Measurements from ENCODE around the gene CMYA5. TPM values are rescaled to one million over a fixed set of nuclear protein-coding genes. Genes with fewer than 3 reads are reported as not detected.

Gene CMYA5
- total and polyA plus RNA-seq, 2 donors, result 4.3 to 25.4 TPM

DNA sequence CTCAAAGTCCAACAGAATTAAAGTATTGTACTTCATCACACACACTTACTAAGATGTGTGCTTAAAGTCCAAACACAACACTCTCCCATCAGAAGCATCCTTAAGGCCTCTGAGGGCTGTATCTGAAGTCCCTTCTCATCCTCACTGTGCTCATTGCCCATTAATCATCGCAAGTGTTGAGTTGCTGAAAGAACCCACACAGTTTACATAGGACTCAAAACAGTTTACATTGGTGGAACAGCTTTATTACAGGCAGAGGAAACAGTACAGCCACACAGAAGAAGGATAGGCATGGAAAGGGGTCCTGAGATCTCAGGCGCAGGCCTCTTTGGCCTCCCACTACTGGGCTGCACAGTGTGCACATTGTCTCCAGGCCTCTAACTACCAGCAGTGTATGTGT lies 113.4 kb downstream of the CMYA5 start:
- no peaks in the 10 kb centered on the region for H3K36me3 ChIP-seq (ENCODE audit: insufficient read depth)
- no peaks in the 10 kb centered on the region for H3K4me1 ChIP-seq (ENCODE audit: insufficient read depth)
- WGBS, result 70% methylated on average over 2 of the region's 2 CpGs
- DNase-seq (ENCODE audit: extremely low spot score), result no peak
- no peak overlapping the region for H3K4me3 ChIP-seq (ENCODE audit: low read depth, low read length)
- H3K27ac ChIP-seq (ENCODE audit: low read depth), result no peak overlapping the region

DNA sequence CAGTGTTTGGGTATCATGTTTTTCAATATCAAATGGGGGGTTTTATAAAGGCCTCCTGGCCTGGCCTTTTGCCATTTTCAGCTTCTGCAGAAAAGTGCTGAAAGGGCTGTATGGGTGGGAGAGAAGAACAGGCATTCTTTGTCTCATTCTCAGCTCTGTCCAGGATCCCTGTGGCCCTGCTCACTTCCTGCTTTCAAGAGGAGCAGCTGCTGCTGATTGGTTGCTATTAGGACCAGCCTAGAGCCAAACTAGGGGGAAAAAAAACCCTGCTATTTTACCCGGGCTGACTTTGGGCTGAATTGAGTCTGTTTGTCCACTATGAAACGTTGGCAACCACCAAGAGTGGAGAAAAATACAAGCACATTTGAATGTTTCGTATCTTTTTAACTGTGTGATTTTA lies 117.1 kb downstream of the CMYA5 start:
- no peak overlapping the region for H3K27ac ChIP-seq (ENCODE audit: low read depth)
- no peaks in the 10 kb centered on the region for H3K36me3 ChIP-seq (ENCODE audit: insufficient read depth)
- 43% methylated on average over 3 of the region's 3 CpGs for WGBS
- DNase-seq (ENCODE audit: extremely low spot score), result no peak
- no peak overlapping the region for H3K4me3 ChIP-seq (ENCODE audit: low read depth, low read length)
- no peaks in the 10 kb centered on the region for H3K4me1 ChIP-seq (ENCODE audit: insufficient read depth)

DNA sequence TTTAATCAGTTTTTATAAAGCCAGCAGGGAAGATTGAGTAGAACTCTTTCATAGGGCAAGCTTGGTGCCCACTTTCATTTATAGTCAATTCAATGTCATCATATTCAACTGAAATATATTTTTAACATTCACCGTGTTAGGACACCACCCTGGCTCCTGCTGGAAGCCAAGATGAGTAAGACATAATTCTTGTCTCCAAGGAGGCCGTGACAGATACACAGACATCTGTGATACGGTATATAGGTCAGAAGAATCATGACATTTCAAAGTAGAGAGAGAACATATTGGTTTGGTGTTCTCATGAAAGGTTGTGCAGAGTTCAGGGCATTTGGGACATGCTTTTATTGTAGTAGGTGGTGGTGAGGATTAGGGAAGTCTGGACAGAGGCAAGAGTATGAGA lies 120.1 kb downstream of the CMYA5 start:
- Histone ChIP-seq H3K36me3 (ENCODE audit: insufficient read depth) (no peaks in the 10 kb centered on the region), H3K4me1 (ENCODE audit: insufficient read depth) (no peaks in the 10 kb centered on the region), H3K27ac (ENCODE audit: low read depth) (no peak overlapping the region), H3K4me3 (ENCODE audit: low read depth, low read length) (no peak overlapping the region)
- DNase-seq (ENCODE audit: extremely low spot score), result no peak
- WGBS, result 75% methylated on average over 3 of the region's 3 CpGs

DNA sequence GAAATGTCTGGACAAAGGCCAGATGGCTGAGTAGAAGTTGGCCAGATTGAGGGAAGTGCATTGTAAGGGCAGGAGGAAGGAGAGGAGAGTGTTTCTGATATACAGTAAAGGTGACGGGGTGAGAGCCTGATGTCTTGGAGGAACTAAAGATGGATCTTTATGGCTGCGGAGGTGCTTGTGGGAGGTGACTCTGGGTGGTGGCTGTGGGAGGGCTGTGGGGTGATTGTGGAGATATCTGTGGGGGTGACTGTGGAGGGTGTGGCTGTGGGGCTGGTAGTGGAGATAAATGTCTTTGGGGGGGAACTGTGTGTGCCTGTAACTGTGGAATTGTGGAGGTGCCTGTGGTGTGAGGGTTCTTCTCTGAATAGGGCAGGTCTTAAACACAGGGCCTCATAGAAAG lies 121.4 kb downstream of the CMYA5 start:
- no peak overlapping the region for H3K27ac ChIP-seq (ENCODE audit: low read depth)
- no peak for DNase-seq (ENCODE audit: extremely low spot score)
- no peak overlapping the region for H3K4me3 ChIP-seq (ENCODE audit: low read depth, low read length)
- H3K36me3 ChIP-seq (ENCODE audit: insufficient read depth), result no peaks in the 10 kb centered on the region
- 86% methylated on average over 2 of the region's 2 CpGs for WGBS
- no peaks in the 10 kb centered on the region for H3K4me1 ChIP-seq (ENCODE audit: insufficient read depth)

DNA sequence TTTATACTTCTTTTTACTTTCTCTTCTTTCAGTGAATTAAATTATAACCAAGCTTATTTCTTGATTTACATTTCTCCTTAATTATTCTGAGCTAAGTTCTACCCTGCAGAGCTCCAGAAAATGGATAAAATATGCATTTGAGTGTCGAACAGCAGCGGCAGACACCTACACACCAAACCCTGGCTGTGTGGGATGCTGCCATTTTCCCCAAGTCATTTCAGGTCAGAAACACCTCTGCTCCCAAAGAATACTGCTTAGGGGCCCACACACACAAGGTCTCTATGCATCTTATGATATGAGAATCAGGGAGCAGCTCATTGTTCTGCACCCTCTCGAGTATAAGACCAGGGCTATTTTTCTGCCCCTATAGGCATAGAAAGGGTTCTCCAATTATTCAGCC lies 122.3 kb downstream of the CMYA5 start:
- Histone ChIP-seq H3K27ac (ENCODE audit: low read depth) (no peak overlapping the region), H3K4me3 (ENCODE audit: low read depth, low read length) (no peak overlapping the region), H3K4me1 (ENCODE audit: insufficient read depth) (no peaks in the 10 kb centered on the region), H3K36me3 (ENCODE audit: insufficient read depth) (no peaks in the 10 kb centered on the region)
- DNase-seq (ENCODE audit: extremely low spot score), result no peak
- WGBS, result 95% methylated on average over 3 of the region's 3 CpGs

DNA sequence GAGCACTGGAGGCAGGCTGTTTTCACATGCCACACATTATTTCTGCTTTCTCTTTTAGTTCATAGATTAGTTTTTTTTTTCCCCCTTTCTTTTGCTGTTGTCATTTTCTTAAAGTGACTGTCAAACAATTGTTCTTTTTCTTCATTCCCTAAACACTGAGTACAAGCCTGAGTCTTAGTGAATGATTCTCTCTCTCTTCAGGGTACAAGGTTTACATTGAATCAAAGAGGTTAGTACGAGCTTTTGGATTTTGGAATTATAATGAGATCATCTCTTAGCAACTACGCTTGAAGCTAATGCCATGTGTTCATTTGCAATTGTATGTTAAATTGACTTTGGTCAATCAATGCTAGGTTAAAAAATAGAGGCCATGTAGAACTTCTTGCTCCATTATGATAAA lies 125.1 kb downstream of the CMYA5 start:
- H3K4me3 ChIP-seq (ENCODE audit: low read depth, low read length), result no peak overlapping the region
- no peaks in the 10 kb centered on the region for H3K4me1 ChIP-seq (ENCODE audit: insufficient read depth)
- no peaks in the 10 kb centered on the region for H3K36me3 ChIP-seq (ENCODE audit: insufficient read depth)
- no peak for DNase-seq (ENCODE audit: extremely low spot score)
- WGBS, result 80% methylated on average over 2 of the region's 2 CpGs
- no peak overlapping the region for H3K27ac ChIP-seq (ENCODE audit: low read depth)

DNA sequence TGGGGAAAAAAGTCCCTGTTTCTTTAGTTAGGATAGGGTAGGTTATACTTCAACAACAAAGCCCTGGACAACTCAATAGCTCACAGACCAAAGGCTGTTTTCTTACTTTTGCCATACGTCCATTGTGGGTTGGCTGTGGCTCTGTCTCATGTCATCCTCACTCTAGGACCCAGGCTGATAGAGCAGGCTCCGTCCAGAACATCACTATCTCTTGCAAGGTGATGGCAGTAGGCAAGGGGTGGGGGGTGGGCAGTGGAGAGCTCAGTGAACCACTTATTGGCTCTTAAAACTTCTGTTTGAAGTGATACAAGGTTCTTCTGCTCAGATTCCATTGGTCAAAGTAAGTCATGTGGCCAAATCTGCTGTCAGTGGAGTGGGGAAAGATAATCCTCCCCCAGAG lies 126.4 kb downstream of the CMYA5 start:
- DNase-seq (ENCODE audit: extremely low spot score), result no peak
- WGBS, result 65% methylated on average over 2 of the region's 2 CpGs
- Histone ChIP-seq H3K4me3 (ENCODE audit: low read depth, low read length) (no peak overlapping the region), H3K27ac (ENCODE audit: low read depth) (no peak overlapping the region), H3K36me3 (ENCODE audit: insufficient read depth) (no peaks in the 10 kb centered on the region), H3K4me1 (ENCODE audit: insufficient read depth) (no peaks in the 10 kb centered on the region)

DNA sequence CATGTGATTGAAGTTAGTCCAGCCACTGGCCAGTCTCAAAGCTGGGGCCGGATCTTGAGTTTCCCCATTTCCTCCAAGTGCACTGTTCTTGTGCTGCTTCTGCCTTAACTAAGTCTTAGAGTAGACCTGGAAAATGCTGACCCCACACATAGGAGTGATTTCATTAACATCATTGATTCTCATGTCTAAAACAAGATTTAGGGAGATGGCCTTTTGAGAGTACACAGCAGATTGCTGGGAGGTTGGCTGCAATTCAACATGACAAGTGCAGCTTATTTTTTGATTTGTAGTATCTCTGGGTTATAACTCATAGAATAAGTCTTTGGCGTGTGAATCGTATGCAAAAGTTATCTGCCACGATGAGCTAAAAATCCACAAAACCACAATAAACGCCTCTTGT lies 131.0 kb downstream of the CMYA5 start:
- WGBS, result 54% methylated on average over 5 of the region's 5 CpGs
- no peak overlapping the region for H3K4me3 ChIP-seq (ENCODE audit: low read depth, low read length)

DNA sequence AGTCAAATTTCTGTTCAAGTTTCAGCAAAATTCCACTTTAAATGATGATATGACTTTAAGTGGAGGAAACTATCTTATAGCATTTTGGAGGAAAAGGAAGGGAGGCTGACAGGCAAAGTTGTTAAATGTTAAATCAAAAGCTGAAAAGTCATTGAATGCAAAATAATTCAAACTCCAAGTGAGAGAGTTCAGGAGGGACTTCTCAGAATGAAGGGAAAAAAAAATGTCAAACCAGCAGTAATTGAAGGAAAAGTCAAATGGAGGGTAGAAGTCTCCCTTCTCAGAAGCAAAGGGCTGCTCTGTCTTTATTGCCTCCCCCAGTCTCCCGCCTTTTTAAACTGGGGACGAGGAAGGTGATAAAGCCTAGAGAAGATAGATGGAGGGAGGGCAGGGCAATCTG lies 134.8 kb downstream of the CMYA5 start:
- H3K27ac ChIP-seq (ENCODE audit: low read depth), result no peak overlapping the region
- 39% methylated on average over 2 of the region's 2 CpGs for WGBS
- H3K4me1 ChIP-seq (ENCODE audit: insufficient read depth), result no peaks in the 10 kb centered on the region
- DNase-seq (ENCODE audit: extremely low spot score), result no peak
- H3K4me3 ChIP-seq (ENCODE audit: low read depth, low read length), result no peak overlapping the region
- no peaks in the 10 kb centered on the region for H3K36me3 ChIP-seq (ENCODE audit: insufficient read depth)

More for the DNA sequence above, 131.0 kb downstream of the CMYA5 start:
- DNase-seq (ENCODE audit: extremely low spot score), result no peak
- no peaks in the 10 kb centered on the region for H3K36me3 ChIP-seq (ENCODE audit: insufficient read depth)
- no peaks in the 10 kb centered on the region for H3K4me1 ChIP-seq (ENCODE audit: insufficient read depth)
- no peak overlapping the region for H3K27ac ChIP-seq (ENCODE audit: low read depth)

DNA sequence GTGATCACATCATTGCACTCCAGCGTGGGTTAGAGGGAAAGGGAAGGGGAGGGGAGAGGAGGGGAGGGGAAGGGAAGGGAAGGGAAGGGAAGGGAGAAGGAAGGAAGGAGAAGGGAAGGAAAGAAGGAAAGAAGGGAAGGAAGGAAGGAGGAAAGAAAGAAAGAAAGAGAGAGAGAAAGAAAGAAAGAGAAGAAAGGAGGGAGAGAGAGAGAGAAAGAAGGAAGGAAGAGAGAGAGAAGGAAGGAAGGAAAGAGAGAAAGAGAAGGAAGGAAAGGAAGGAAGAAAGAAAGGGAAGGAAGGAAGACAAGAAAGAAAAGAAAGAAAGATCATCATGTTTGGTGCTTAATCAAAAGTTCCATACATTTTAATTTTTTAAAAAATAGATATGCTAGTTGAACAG lies 136.2 kb downstream of the CMYA5 start:
- WGBS, result 76% methylated on average over 1 of the region's 1 CpG
- DNase-seq (ENCODE audit: extremely low spot score), result no peak
- no peaks in the 10 kb centered on the region for H3K36me3 ChIP-seq (ENCODE audit: insufficient read depth)
- no peaks in the 10 kb centered on the region for H3K4me1 ChIP-seq (ENCODE audit: insufficient read depth)
- no peak overlapping the region for H3K27ac ChIP-seq (ENCODE audit: low read depth)
- no peak overlapping the region for H3K4me3 ChIP-seq (ENCODE audit: low read depth, low read length)

DNA sequence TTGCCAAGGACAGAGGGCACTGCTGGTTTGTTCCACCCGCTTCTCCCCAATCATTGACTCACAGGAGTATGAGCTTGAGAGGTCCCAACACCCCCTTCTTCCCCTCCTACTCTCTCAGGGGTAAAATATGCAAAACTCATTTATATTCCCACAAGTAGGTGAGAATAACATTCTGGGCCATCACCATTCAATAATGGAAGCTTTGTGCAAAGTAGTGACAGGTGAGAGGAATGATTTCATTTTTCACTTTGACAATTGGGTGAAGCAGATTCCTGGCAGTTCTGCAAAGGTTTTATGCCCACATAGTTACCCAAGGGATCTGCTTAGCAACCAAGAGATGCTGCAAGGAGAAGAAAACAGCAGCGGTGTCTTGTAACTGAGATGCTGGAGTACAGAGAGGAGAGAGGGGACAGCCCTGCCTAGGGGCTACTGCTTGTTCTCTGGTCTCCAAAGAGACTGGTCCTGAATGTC lies 137.6 kb downstream of the CMYA5 start:
- Histone ChIP-seq H3K36me3 (ENCODE audit: insufficient read depth) (no peaks in the 10 kb centered on the region), H3K4me3 (ENCODE audit: low read depth, low read length) (no peak overlapping the region), H3K4me1 (ENCODE audit: insufficient read depth) (no peaks in the 10 kb centered on the region), H3K27ac (ENCODE audit: low read depth) (no peak overlapping the region)
- DNase-seq (ENCODE audit: extremely low spot score), result no peak
- WGBS, result 88% methylated on average over 2 of the region's 2 CpGs

DNA sequence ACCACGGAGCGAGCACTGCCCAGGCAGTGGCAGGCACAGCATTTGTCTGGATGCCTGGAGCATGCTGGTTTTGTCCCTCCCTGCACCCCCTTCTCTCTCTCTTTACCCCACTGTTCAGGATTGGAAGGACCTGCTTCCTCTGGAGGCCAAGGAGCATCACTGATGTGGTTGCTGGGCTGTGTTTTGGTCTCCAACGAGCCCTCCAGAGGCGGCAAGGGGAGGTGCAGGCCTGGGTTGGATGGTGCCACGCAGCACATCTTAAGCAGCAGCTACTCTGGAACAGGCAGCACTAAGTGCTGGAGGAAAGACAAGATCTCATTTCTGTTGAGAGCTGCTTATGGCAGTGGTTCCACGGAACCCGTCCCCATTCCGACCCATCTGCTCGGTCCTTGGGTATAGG lies 139.6 kb downstream of the CMYA5 start:
- H3K4me3 ChIP-seq (ENCODE audit: low read depth, low read length), result no peak overlapping the region
- no peaks in the 10 kb centered on the region for H3K4me1 ChIP-seq (ENCODE audit: insufficient read depth)
- 63% methylated on average over 9 of the region's 9 CpGs for WGBS
- no peaks in the 10 kb centered on the region for H3K36me3 ChIP-seq (ENCODE audit: insufficient read depth)
- H3K27ac ChIP-seq (ENCODE audit: low read depth), result no peak overlapping the region
- no peak for DNase-seq (ENCODE audit: extremely low spot score)

DNA sequence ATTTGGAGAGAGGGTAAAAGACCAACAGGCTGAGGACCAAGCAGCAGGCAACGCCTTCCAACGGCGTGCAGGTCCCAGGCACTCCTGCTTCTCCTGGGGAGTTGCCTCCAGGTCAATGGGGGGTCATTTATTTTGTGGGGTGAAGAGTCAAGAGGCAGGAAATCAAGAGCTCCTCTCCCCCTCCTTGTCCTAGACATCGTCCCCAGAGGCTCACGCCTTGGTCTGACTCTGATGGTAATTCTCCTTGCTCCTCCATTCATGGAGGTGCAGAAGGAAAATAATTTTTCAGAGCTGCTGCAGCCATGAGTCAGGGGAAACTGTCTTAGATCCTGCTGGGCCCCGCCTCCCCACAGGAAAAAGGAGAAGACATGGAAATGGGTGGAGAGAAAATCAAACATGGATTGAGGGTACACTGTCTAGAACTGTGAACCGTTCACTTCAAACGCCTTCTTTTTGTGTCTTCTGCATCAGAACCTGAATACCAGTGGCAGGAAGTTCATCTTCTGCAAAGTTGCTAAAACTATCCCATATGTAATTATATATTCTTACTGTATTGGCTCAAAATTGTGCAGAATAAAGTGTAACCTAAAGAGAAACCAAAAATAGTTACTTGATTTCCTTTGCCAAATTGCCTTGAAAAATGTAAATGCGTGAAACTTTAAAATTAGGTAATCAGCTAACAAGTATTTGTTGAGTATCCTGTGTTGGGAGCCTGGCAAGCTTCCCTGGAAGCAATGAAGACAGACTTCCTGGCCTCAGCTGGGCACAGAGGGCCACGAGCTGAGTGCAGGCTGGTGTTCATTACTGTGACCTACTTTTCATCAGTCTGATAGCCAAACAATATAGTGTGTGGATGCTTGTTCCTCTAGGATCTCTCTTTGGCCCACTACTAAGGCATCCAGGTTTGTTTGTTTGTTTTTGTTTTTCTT lies 142.0 kb downstream of the CMYA5 start:
- Histone ChIP-seq H3K27ac (ENCODE audit: low read depth) (no peak overlapping the region), H3K4me3 (ENCODE audit: low read depth, low read length) (no peak overlapping the region), H3K36me3 (ENCODE audit: insufficient read depth) (no peaks in the 10 kb centered on the region), H3K4me1 (ENCODE audit: insufficient read depth) (no peaks in the 10 kb centered on the region)
- no peak for DNase-seq (ENCODE audit: extremely low spot score)
- 70% methylated on average over 10 of the region's 10 CpGs for WGBS

DNA sequence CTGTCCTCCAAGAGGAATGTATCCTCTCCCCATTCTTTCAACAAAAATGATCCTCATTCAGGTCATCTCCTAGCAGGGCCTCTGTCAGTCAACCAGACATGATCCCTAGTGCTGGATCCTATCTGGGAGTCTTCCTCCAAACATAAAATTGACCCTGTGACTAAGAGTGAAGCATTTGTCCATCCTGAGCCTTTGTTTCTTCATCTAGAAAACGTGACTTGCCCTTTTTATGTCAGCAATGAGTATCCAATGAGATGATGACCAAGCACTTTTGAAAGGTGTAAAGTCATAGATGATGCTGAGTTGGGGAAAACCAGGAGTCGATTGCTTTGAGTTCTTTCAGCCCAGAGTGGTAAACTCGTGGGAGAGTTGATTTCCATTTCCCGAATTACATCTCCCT lies 143.3 kb downstream of the CMYA5 start:
- DNase-seq (ENCODE audit: extremely low spot score), result no peak
- H3K4me3 ChIP-seq (ENCODE audit: low read depth, low read length), result no peak overlapping the region
- H3K27ac ChIP-seq (ENCODE audit: low read depth), result no peak overlapping the region
- no peaks in the 10 kb centered on the region for H3K4me1 ChIP-seq (ENCODE audit: insufficient read depth)
- 86% methylated on average over 4 of the region's 4 CpGs for WGBS
- H3K36me3 ChIP-seq (ENCODE audit: insufficient read depth), result no peaks in the 10 kb centered on the region

Data from urinary bladder (tissue), 4 donors.